ENCODE measurements around the gene IL16.

IL16 gene

DNA sequence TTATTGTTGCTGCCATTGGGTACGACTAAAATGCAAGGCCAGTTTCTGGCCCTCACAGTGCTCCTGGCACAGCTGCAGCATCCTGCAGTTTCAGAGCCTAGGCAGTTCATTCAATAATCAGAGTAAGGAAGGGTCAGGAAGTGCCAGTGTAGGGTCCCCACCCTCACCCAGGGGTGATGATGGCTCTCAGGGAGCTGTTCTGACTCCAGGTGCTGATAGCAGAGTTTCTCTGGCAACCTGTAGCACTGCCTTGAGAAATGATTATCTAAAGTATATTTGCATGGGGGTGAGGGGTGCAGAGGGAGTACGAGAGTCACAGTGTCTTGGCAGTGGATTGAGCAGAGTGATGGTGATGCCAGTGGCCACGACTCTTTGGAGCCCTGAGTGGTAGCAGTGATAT lies 15.5 kb upstream of the IL16 start:
- POLR2A ChIA-PET, result no interaction called here
- CTCF ChIA-PET, result interaction anchor here (1.2 to 1.4 kb wide), 2 partner anchors 13 to 25 kb away, joined by 3 to 4 read pairs; no protein-coding TSS in a partner anchor
- DNase-seq, result peak in 1 of 3 donors; percentile 22
- Histone ChIP-seq H3K27ac (ENCODE audit: insufficient read depth in 1 of 2, low read depth in 1 of 2, low read length in 2 of 2, poor library complexity in 1 of 2, severe bottlenecking in 2 of 2) (no peak overlapping the region), H3K27me3 (replicated peaks in 2 of 5; ENCODE audit: control insufficient read depth in 4 of 5, insufficient read depth in 5 of 5, low read length in 4 of 5) (peaks cover 0 to 8% (median 0%) of the 10 kb centered on the region in 5 experiments), H3K9me3 (ENCODE audit: control extremely low read depth in 1 of 5, control insufficient read depth in 4 of 5, insufficient read depth in 2 of 5, low read depth in 1 of 5, low read length in 4 of 5) (no peaks in the 10 kb centered on the region), H3K4me1 (ENCODE audit: control extremely low read depth in 1 of 4, control insufficient read depth in 4 of 4, insufficient read depth in 4 of 4, low read length in 3 of 4) (peaks cover 8 to 31% (median 19%) of the 10 kb centered on the region in 4 experiments), H3K36me3 (ENCODE audit: control insufficient read depth in 4 of 4, insufficient read depth in 4 of 4, low read length in 3 of 4) (no peaks in the 10 kb centered on the region), H3K4me3 (ENCODE audit: control insufficient read depth in 1 of 7, extremely low read depth in 1 of 7, insufficient read depth in 4 of 7, low read depth in 2 of 7, low read length in 6 of 7) (no peak overlapping the region)
- 95% methylated on average over 3 of the region's 3 CpGs for WGBS (ENCODE audit: insufficient coverage)

- no peaks in the 10 kb centered on the region for H3K9me3 ChIP-seq (ENCODE audit: control extremely low read depth in 1 of 5, control insufficient read depth in 4 of 5, insufficient read depth in 2 of 5, low read depth in 1 of 5, low read length in 4 of 5)
- WGBS (ENCODE audit: insufficient coverage), result 35% methylated on average over 10 of the region's 13 CpGs
- H3K4me1 ChIP-seq (ENCODE audit: control extremely low read depth in 1 of 4, control insufficient read depth in 4 of 4, insufficient read depth in 4 of 4, low read length in 3 of 4), result peaks cover 8 to 31% (median 19%) of the 10 kb centered on the region in 4 experiments
- H3K36me3 ChIP-seq (ENCODE audit: control insufficient read depth in 4 of 4, insufficient read depth in 4 of 4, low read length in 3 of 4), result no peaks in the 10 kb centered on the region
- H3K27ac ChIP-seq (ENCODE audit: insufficient read depth in 1 of 2, low read depth in 1 of 2, low read length in 2 of 2, poor library complexity in 1 of 2, severe bottlenecking in 2 of 2), result no peak overlapping the region
- DNase-seq, result peak in 2 of 3 donors; percentile 14 to 29
- CTCF ChIA-PET, result interaction anchor here (0.7 to 4.0 kb wide), 4 partner anchors 14 to 83 kb away, joined by 3 to 22 read pairs (median 6); no protein-coding TSS in a partner anchor
- H3K4me3 ChIP-seq (ENCODE audit: control insufficient read depth in 1 of 7, extremely low read depth in 1 of 7, insufficient read depth in 4 of 7, low read depth in 2 of 7, low read length in 6 of 7), result peak overlapping the region in 3 of 7 experiments; percentile 32 to 63 (median 59)
- POLR2A ChIA-PET, result no interaction called here
- peaks cover 0 to 8% (median 0%) of the 10 kb centered on the region in 5 experiments for H3K27me3 ChIP-seq (replicated peaks in 2 of 5; ENCODE audit: control insufficient read depth in 4 of 5, insufficient read depth in 5 of 5, low read length in 4 of 5)
Measured at GRCh38 chr15:81182031-81182755, 14.5 kb upstream of the IL16 start.

GRCh38 chr15:81182756-81183438 lies 13.8 kb upstream of the IL16 start:
- CTCF ChIA-PET, result interaction anchor here (0.7 to 4.0 kb wide), 8 partner anchors 8 to 83 kb away, joined by 3 to 22 read pairs (median 3); no protein-coding TSS in a partner anchor
- Histone ChIP-seq H3K27me3 (replicated peaks in 2 of 5; ENCODE audit: control insufficient read depth in 4 of 5, insufficient read depth in 5 of 5, low read length in 4 of 5) (peaks cover 0 to 8% (median 0%) of the 10 kb centered on the region in 5 experiments), H3K36me3 (ENCODE audit: control insufficient read depth in 4 of 4, insufficient read depth in 4 of 4, low read length in 3 of 4) (no peaks in the 10 kb centered on the region), H3K4me3 (ENCODE audit: control insufficient read depth in 1 of 7, extremely low read depth in 1 of 7, insufficient read depth in 4 of 7, low read depth in 2 of 7, low read length in 6 of 7) (peak overlapping the region in 5 of 7 experiments; percentile 0 to 63 (median 32)), H3K27ac (ENCODE audit: insufficient read depth in 1 of 2, low read depth in 1 of 2, low read length in 2 of 2, poor library complexity in 1 of 2, severe bottlenecking in 2 of 2) (no peak overlapping the region), H3K4me1 (ENCODE audit: control extremely low read depth in 1 of 4, control insufficient read depth in 4 of 4, insufficient read depth in 4 of 4, low read length in 3 of 4) (peaks cover 8 to 31% (median 19%) of the 10 kb centered on the region in 4 experiments), H3K9me3 (ENCODE audit: control extremely low read depth in 1 of 5, control insufficient read depth in 4 of 5, insufficient read depth in 2 of 5, low read depth in 1 of 5, low read length in 4 of 5) (no peaks in the 10 kb centered on the region)
- WGBS (ENCODE audit: insufficient coverage), result 33% methylated on average over 12 of the region's 13 CpGs
- POLR2A ChIA-PET, result no interaction called here
- DNase-seq, result peak; percentile 18 to 37 (median 28)

- CTCF ChIA-PET, result interaction anchor here (0.7 to 4.0 kb wide), 7 partner anchors 9 to 82 kb away, joined by 3 to 22 read pairs (median 3); no protein-coding TSS in a partner anchor
- H3K36me3 ChIP-seq (ENCODE audit: control insufficient read depth in 4 of 4, insufficient read depth in 4 of 4, low read length in 3 of 4), result no peaks in the 10 kb centered on the region
- peaks cover 0 to 8% (median 0%) of the 10 kb centered on the region in 5 experiments for H3K27me3 ChIP-seq (replicated peaks in 2 of 5; ENCODE audit: control insufficient read depth in 4 of 5, insufficient read depth in 5 of 5, low read length in 4 of 5)
- H3K27ac ChIP-seq (ENCODE audit: insufficient read depth in 1 of 2, low read depth in 1 of 2, low read length in 2 of 2, poor library complexity in 1 of 2, severe bottlenecking in 2 of 2), result no peak overlapping the region
- H3K9me3 ChIP-seq (ENCODE audit: control extremely low read depth in 1 of 5, control insufficient read depth in 4 of 5, insufficient read depth in 2 of 5, low read depth in 1 of 5, low read length in 4 of 5), result no peaks in the 10 kb centered on the region
- 71% methylated on average over 4 of the region's 4 CpGs for WGBS (ENCODE audit: insufficient coverage)
- peaks cover 8 to 31% (median 19%) of the 10 kb centered on the region in 4 experiments for H3K4me1 ChIP-seq (ENCODE audit: control extremely low read depth in 1 of 4, control insufficient read depth in 4 of 4, insufficient read depth in 4 of 4, low read length in 3 of 4)
- POLR2A ChIA-PET, result no interaction called here
- peak in 2 of 3 donors; percentile 35 to 44 for DNase-seq
- peak overlapping the region in 2 of 7 experiments; percentile 32 to 63 for H3K4me3 ChIP-seq (ENCODE audit: control insufficient read depth in 1 of 7, extremely low read depth in 1 of 7, insufficient read depth in 4 of 7, low read depth in 2 of 7, low read length in 6 of 7)
Measured at GRCh38 chr15:81183439-81183775, 13.3 kb upstream of the IL16 start.

- H3K9me3 ChIP-seq (ENCODE audit: control extremely low read depth in 1 of 5, control insufficient read depth in 4 of 5, insufficient read depth in 2 of 5, low read depth in 1 of 5, low read length in 4 of 5), result no peaks in the 10 kb centered on the region
- no peak overlapping the region for H3K27ac ChIP-seq (ENCODE audit: insufficient read depth in 1 of 2, low read depth in 1 of 2, low read length in 2 of 2, poor library complexity in 1 of 2, severe bottlenecking in 2 of 2)
- H3K27me3 ChIP-seq (replicated peaks in 2 of 5; ENCODE audit: control insufficient read depth in 4 of 5, insufficient read depth in 5 of 5, low read length in 4 of 5), result peaks cover 0 to 8% (median 0%) of the 10 kb centered on the region in 5 experiments
- WGBS (ENCODE audit: insufficient coverage), result 23% methylated on average over 5 of the region's 5 CpGs
- peak overlapping the region in 1 of 7 experiments; percentile 12 for H3K4me3 ChIP-seq (ENCODE audit: control insufficient read depth in 1 of 7, extremely low read depth in 1 of 7, insufficient read depth in 4 of 7, low read depth in 2 of 7, low read length in 6 of 7)
- H3K36me3 ChIP-seq (ENCODE audit: control insufficient read depth in 4 of 4, insufficient read depth in 4 of 4, low read length in 3 of 4), result no peaks in the 10 kb centered on the region
- CTCF ChIA-PET, result interaction anchor here (1.1 to 4.0 kb wide), 2 partner anchors 10 to 81 kb away, joined by 3 to 22 read pairs; no protein-coding TSS in a partner anchor
- DNase-seq, result peak; percentile 65 to 93 (median 92)
- peaks cover 8 to 31% (median 19%) of the 10 kb centered on the region in 4 experiments for H3K4me1 ChIP-seq (ENCODE audit: control extremely low read depth in 1 of 4, control insufficient read depth in 4 of 4, insufficient read depth in 4 of 4, low read length in 3 of 4)
- POLR2A ChIA-PET, result no interaction called here
Measured at GRCh38 chr15:81184188-81184587, 12.5 kb upstream of the IL16 start.

DNA sequence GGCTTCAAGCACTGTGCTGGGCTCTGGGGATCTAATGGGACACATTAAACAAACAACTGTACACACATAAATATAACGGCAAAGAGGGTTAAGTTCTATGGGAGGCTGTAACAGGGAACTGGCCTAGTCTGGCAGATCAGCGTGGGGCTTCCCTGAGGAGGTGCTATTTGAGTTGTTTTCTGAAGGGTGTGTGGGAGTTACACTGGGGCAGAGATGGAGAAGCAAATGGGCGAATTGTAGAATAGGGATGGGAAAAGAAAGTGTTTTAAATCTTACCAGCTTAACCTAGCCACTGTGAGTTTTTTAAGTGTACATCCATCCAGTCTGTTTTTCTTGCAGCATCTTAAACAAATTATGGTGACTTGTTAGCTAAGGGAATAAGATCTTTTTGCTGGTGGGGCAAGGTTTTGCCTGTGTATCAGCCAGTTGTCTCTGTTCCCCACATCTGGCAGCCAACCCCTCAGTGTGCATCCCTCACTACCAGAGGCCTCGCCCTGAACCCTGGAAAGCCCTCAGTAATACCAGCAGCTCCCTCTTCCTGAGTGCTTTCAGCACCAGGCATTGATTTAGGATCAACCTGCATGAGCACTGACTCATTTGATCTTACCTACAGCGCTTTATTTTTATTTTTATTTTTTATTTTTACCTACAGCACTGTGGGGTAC lies 10.9 kb upstream of the IL16 start:
- H3K4me1 ChIP-seq (ENCODE audit: control extremely low read depth in 1 of 4, control insufficient read depth in 4 of 4, insufficient read depth in 4 of 4, low read length in 3 of 4), result peaks cover 8 to 31% (median 19%) of the 10 kb centered on the region in 4 experiments
- no peaks in the 10 kb centered on the region for H3K36me3 ChIP-seq (ENCODE audit: control insufficient read depth in 4 of 4, insufficient read depth in 4 of 4, low read length in 3 of 4)
- ChIA-PET POLR2A (no interaction called here), CTCF (interaction anchor here (4.0 kb wide), 1 partner anchor 80 kb away, joined by 22 read pairs; no protein-coding TSS in a partner anchor)
- 100% methylated on average over 3 of the region's 5 CpGs for WGBS (ENCODE audit: insufficient coverage)
- H3K27ac ChIP-seq (ENCODE audit: insufficient read depth in 1 of 2, low read depth in 1 of 2, low read length in 2 of 2, poor library complexity in 1 of 2, severe bottlenecking in 2 of 2), result no peak overlapping the region
- DNase-seq, result no peak
- peaks cover 0 to 8% (median 0%) of the 10 kb centered on the region in 5 experiments for H3K27me3 ChIP-seq (replicated peaks in 2 of 5; ENCODE audit: control insufficient read depth in 4 of 5, insufficient read depth in 5 of 5, low read length in 4 of 5)
- H3K9me3 ChIP-seq (ENCODE audit: control extremely low read depth in 1 of 5, control insufficient read depth in 4 of 5, insufficient read depth in 2 of 5, low read depth in 1 of 5, low read length in 4 of 5), result no peaks in the 10 kb centered on the region
- H3K4me3 ChIP-seq (ENCODE audit: control insufficient read depth in 1 of 7, extremely low read depth in 1 of 7, insufficient read depth in 4 of 7, low read depth in 2 of 7, low read length in 6 of 7), result no peak overlapping the region

Measured in common myeloid progenitor, CD34-positive (primary cell).